Medulla oblongata (tissue), 1 donor: ENCODE data around the gene AHSP.
"Not testable (repeated sequence)": the region's sequence is repeated elsewhere in the genome, so short reads cannot be mapped to it uniquely, and the experiment has no call there.

Experiments used
- DNase-seq: peaks from one replicate; pipeline ENCODE4 v3.0.0-alpha.2; 2015; ENCODE audit errors: extremely low spot score

The AHSP gene

DNA sequence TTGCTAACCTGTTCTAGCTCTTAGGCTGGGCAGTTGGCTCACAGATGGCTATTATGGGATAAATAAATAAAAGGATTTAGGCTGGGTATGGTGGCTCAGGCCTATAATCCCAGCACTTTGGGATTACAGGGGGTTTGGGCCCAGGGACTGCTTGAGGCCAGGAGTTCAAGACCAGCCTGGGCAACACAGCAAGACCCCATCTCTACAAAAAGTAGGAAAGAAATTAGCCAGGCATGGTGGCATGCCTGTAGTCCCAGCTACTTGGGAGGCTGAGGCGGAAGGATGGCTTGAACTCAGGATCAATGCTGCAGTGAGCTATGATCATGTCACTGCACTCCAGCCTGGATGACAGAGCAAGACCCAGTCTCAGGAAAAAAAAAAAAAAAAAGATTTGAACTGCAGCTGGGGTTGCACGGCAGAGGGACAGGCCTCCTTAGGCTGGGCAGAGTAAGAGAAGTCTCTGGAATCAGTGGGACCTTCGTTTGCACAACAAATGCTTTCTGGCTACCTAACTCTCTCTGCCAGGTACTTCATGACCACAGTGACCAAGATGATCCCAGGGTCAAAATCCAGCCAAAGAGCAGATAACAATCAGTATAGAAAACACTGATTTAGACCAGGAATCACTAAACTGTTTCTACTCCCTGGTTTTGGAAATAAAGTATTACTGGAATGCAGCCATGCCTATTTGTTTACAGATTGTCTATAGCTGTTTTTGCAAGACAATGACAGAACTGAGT lies 26.3 kb upstream of the AHSP start:
- no peak for DNase-seq

DNA sequence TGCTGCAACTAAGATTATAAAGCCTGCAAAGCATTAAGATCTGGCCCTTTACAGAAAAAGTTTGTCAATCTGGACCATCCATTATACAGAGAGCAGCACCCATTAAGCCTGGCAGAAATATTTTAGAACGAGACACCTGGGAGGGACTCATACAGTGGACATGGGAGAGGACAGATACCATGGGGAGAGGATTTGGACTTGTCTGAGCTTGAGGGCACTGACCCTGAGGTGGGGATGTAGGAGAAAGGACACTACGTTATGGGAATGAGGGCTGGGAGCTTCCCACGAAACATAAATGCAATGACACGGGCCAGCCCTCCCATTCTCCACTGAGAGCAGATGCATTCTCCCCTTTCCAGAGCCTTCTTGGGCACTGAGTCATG lies 25.7 kb upstream of the AHSP start:
- DNase-seq, result no peak

DNA sequence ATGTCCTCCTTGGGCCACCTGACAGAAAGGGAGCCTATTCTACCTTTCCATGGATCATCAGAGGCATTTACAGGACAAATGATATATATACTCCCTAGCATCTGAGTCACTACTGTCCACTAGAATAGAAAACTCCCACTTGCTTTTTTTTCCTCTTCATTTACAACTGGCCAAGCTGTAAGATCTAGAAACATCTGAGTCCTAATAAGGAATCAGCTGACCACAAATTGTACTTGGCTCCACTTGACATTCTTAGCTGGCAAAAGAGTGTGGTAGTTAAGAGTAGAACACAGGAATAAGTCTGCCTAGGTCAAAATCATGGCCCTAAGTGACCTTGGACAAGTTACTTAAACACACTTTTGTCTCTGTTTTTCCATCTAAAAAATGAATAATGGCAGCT lies 24.7 kb upstream of the AHSP start:
- no peak for DNase-seq

DNA sequence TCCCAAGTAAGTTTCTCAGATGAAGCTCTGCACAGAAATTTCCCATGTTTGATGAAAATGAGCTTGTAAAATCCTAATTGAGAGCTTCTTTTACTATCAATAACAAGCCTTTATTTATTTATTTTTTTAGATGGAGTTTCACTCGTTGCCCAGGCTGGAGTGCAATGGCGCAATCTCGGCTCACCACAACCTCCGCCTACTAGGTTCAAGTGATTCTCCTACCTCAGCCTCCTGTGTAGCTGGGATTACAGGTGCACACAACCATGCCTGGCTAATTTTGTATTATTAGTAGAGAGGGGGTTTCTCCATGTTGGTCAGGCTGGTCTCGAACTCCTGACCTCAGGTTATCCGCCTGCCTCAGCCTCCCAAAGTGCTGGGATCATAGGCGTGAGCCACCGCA lies 24.1 kb upstream of the AHSP start:
- DNase-seq, result not testable (repeated sequence)

DNA sequence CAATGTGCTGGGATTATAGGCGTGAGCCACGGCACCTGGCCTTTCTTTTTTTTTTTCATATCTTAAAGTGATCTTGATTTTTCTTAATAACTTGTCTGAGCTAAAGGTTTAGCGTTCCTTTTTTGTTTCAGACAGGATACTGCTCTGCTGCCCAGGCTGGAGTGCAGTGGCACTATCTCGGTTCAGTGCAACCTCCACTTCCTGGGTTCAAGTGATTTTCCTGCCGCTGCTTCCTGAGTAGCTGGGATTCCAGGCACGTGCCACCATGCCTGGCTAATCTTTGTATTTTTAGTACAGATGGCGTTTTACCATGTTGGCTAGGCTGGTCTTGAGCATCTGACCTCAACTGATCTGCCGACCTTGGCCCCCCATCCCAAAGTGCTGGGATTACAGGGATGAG lies 23.5 kb upstream of the AHSP start:
- DNase-seq, result no peak

DNA sequence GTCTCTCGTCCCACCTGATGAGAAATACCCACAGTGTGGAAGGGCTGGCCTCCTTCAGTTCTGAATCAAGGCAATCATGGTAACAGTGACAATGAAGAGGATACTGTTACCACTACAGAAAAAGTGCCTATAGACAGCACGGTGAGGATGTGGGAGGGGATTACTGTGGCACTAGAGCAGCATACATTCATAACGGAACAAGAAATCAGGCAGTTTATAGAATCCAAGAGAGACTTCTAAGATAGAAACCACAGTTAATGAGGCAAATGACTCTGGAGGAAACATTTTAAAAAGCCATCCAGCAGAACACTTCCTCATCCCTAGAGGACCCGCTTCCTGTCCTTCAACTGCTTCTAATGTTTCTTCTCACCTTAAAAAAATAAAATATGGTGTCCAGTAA lies 22.2 kb upstream of the AHSP start:
- DNase-seq, result no peak

DNA sequence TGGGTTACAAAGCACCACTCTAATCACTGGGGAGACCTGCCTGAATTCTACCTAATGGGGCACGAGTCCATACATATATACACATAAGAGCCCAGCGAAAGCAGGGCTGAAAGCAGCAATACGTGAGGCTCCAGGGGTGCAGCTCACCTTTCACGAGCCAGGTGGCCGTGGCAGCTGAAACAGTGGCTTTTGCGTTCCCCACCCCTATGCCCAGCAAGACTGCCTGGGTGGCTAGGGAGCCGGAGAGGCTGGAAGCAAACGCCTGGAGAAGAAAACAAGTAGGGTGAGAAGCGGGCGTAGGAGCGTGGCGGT lies 20.1 kb upstream of the AHSP start:
- peak; percentile 18 for DNase-seq

DNA sequence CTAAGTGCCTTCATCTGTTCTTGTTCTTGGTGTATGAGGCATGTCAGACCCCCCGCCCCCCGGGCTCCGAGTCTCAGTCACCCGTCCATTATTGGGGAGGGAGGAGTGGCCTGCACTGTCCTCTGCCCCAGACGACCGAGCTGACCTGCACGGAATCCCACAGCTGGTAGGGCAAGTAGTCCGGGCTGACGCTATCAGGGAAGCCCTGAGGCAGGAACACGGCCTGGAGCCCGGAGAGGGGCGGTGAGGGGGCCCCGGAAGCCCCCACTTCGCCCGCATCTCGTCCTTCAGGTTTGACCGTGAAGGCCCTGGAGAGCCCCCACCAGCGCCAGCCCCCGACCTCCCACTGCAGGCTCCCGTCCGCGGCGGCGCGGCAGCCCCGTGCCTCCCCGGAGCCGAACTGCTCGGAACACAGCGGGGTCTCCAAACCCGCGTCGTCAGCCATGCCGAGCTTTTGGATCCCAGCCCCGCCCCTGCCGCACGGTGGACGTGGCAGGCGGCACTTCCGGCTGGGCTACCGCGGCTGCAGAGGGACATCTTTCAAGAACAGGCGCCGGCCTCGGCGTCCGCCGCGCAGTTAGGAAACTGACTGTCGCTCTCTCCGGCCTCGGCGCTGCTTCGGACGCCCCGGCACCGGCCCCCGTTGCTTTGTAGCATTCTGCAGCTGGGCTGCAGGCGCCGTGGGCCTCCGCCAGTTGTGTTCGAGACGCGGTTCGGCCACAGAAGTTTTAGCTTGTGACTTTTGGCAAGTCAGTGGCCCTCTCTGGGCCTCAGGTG lies 19.6 kb upstream of the AHSP start, which contains the start of gene RUSF1:
Gene RUSF1 (minus strand): TSS at position 463 of the 777 bp plus-strand sequence. CDS start 18 bp downstream, at position 445.
- peak; percentile 91 for DNase-seq

DNA sequence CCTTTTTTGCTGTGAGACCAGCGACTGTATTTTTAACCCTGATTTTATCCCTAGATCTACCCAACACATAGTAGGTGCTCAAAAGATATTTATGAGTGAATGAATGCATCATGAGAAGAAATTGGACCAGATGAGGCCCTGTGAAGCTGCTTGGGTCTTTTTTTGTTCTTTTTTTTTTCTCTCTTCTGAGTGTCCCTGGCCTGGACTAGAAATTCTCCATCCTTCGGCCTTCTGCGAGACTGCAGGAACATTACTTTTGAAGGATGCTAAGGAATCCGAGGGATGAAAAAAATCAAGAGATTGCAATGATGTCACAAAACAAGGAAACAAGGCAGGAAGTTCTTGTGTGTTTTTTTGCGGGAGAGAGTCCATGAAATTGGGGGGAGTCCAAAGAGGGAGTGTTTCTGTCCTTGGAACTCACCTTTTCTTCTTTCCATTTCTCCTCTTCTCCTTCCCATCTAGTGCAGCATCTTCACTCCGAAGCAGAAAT lies 18.9 kb upstream of the AHSP start:
- DNase-seq, result peak; percentile 42

DNA sequence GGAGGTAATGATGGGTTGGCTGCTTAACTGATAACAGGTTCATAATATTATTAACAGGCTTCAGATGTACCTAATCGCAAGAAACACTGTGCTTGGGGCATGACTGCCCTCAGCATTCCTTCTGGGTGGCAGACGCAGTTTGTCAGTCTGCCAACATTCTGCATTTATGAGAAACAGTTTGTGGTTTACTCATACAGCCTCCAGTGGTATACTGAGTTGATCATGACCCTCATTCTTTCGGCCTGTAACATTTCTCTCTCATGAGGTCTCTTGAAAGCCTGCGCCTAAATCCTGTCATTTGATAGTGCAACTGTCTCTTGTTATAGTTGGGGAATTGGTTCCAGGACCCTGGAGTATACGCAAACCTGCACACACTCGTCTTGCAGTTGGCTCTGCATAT lies 14.6 kb upstream of the AHSP start:
- DNase-seq, result no peak

DNA sequence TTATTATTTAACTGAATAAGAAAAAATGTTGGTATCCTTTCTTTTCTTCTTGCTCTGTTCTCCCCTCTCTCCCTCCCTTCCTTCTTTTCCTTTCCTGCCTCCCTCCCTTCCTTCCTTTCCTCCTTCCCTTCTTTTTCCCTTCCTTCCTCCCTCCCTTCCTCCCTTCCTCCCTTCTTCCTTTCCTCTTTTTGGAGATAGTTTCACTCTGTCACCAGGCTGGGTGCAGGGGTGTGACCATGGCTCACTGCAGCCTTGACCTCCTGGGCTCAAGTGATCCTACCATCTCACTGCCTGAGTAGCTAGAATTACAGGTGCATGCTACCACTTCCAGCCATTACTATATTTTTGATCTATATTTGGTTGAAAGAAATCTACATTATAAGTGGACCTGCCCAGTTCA lies 13.8 kb upstream of the AHSP start:
- no peak for DNase-seq

DNA sequence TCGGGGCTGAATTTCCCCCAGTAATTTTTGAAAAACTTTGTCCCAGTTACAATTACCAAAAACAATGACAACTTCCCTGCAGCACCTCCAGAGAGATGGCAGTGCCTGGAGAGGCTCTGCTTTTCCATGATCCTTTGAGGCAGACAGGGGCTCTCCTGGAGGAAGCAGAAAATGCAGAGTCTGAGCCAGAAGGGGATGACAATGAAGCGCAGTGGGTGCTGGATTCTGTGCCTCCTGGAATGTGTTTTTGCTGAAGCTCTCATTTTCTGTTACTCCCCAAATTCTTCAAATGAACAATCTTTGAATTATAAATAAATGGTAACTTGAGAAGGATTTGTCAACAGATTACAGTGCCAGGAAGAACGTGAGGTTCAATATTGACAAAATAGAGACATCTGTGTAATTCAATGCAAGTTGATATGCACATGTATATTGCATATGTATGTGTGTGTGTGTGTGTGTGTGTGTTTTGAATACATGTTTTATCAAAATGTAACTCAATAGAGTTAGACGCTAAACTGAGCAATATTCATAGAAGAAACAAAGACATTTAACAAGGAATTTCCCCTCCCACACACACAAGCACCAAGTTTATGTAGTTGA lies 9.8 kb upstream of the AHSP start:
- DNase-seq, result no peak

DNA sequence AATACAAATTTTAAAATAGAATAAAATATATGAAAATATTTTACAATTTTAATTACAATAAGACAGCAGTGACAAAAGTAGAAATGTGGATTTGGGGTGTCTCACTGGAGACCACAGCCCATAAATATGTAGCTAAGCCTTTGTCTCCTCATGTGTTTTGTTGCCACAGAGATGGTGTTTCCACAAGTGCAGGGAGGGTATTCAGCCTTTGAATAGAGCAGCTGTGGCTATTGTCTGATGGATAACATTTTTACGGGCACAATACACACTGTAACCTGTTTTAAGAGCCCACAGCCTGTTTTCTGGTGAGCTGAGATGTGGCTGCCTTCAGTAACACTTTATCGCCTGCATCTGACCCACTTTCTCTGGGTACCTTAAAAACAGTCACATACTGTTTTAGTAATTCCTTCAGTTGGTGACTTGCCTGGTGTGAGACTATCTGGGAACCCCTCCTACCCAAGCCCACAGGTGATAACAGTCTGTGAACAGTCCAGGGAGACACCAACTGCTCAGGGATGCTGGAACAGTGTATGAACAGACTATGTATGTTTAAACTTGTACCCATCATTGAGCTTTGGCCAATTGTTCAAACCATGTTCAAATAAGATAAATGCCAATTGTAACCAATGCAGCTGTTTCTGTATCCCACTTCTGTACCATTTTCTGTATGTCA lies 7.8 kb upstream of the AHSP start:
- DNase-seq, result no peak

DNA sequence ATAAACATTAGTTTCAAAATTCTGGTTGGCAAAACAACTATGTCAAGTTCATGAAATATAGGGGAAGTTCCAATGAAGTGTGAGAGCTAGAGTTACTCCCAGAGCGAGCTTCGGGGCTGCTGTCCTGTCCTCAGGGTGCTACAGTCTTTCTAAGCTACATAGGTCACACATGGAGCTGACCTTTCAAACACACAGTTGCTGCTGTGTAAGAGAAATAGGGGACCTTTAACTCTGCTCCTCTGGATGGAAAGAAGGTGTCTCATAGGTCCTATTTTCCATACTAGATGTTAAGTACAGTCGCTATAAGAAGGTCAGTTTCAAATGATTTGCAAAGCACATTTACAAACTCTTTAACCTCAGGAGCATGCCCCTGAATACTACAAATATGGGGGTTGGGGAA lies 6.3 kb upstream of the AHSP start:
- DNase-seq, result no peak

DNA sequence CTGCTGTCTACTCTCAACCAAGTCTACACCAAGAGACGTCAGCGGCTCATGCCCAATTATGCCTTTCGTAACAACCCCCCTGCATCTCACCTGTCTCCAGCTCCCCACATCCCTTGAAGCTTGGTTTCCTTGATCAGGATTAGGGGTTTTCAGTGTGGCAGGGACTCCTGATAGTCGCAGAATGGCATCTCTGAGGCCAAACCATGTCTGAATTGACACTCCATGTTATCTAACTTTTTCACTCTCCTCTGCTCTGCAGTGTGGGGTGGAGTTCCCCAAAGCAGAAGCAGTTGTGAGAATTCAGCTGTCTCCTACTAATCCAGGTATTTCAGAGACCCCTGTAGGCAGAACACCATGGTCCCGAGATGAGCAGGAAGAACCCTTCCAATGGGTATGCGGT lies 5.6 kb upstream of the AHSP start:
- no peak for DNase-seq

DNA sequence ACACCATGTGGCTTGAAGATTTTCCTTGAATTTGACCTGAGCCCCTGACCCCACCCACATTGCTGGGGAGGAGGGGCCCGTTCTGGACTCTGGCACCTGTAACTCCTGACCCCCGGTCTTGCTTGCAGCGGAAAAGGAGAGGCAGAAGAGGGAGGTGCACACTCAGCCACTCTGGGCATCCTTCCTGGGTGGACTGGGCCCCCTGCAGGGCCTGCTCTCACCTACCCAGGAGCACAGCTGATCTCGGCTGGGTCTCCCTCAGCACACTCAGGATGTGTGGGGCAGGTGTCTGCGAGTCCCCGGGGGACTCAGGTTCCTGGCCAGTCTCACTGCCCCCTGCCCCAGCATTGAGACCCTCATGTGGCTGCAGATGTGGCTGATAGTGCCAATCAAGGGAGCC lies 3.9 kb upstream of the AHSP start:
- not testable (repeated sequence) for DNase-seq

DNA sequence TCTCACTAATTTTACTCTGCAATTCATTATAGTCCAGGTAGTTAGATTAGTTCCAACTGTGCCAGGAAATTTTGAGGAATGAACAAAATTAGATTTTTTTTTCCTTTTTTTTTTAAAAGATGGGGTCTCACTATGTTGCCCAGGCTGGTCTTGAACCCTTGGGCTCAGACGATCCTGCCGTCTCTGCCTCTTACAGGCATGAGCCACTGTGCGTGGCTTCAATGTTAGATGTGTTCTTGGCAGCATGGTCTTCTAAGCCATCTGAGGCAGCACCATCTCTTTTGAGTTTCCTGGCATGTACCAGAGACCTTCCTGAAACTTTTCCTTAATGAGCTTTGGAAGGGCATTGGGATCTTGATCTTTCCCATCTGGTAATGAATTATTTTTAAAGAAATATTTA lies 2.6 kb upstream of the AHSP start:
- DNase-seq, result no peak

DNA sequence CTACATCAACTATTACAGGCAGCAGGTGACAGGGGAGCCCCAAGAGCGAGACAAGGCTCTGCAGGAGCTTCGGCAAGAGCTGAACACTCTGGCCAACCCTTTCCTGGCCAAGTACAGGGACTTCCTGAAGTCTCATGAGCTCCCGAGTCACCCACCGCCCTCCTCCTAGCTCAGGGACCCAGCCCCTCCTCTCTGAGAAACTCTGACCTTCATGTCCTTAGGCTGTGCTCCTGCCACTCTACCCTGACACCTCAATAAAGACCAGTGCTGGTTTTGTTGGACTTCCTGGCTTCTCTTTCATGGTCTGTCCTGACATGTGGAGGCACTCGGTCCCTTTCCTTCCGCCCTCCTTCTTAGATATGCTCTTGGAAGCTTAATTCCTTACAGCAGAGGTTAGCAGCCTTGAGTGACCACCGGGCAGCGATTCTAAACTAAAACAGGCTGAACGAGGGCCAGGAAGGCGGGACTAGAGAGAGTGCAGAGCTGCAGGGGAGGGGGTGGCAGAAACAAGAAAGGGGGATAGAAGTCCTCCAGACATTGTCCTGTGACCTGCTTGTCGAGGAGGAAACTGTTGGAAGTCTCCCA lies 915 bp downstream of the AHSP start:
- no peak for DNase-seq

DNA sequence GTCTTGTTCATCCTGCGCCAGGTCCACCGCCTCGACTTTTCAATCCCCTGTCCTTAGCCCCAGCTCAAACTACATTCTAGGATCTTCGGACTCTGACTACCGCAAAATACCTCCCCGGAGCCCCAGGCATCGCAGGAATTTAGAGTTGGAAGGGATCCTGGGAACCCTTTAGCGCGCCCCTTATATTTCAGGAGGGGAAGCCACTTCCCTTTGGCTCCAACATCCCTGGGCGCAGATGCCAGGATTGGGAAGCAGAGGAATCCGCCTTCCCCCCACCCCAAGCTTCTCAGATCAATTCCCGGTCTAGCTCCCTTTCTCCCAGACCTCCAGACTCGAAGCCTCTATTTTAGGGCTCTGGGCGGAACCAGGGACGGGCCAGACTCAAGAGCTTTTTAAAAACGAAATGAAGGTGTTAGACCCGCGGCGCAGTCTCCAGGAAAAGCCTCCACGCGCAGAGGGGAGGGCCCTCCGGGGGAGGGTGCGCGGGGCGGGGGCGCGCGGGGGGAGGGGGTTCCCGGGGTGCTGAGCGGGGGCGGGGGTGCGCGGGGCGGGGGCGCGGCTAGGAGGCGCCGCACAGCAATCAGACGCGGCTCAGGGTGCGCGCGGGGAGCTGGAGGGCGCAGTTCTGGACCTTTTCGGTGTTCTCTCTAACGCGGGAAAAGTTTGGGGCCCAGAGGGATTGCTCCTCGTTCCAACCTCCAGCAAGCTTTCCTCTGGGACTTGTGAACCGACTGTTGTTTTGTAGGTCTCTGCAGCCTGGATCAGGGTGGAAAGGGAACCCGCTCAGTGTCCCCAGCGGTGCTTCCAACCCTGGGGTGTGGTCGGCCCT lies 1.6 kb downstream of the AHSP start:
- DNase-seq, result no peak

DNA sequence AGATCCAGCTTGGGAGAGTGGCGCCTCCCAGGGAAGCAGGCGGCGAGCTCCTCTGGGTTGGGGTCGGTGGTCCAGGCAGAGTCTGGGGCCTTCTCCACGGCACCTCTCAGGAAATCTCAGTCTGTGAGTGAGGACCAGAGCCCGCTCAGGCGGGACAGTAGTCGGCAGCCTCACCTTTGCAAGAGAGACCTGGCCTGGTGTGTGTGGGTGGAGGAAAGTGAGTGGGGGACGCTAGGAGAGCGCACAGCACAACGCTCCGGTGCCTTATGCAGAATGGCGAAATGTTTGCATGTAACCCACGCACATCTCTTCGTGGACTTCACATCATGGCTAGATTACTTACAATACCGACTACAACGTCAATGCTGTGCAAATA lies 2.2 kb downstream of the AHSP start:
- no peak for DNase-seq

DNA sequence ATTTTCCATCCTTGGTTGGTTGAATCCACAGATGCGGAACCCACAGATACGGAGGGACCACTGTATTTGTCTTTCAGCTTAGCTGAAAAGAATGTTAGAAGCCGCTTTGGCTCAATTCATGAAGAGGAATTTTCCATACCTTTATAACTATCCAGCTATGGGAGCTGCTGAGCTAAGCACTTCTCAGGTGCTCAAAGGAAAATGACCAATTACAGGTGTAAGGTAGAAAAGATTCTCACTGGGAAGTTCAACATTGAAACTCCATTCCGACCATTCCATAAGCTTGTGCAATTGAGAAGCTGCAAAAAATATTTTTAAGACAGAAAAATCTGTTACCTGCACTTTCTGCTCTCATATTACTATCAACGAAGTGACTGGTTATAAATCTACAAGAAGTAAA lies 2.7 kb downstream of the AHSP start:
- no peak for DNase-seq
